H9 (cell line): Measurements from ENCODE around the gene WRAP73. TPM values are rescaled to one million over a fixed set of nuclear protein-coding genes. Genes with fewer than 3 reads are reported as not detected.

Experiments
- DNase-seq: peaks from one replicate; pipeline ENCODE4 v3.0.0-alpha.2; 2017
- H2AFZ ChIP-seq: one replicate; pipeline ENCODE4 v1.6.1; 2013; ENCODE audit warnings: mild to moderate bottlenecking, low read length, control low read depth, moderate library complexity
- H2AK5ac ChIP-seq: 2 replicates; pipeline ENCODE4 v1.6.1; 2013; ENCODE audit warnings: low read length, control low read depth, mixed read lengths; ENCODE audit not compliant: insufficient read length
- H2BK120ac ChIP-seq: one replicate; pipeline ENCODE4 v1.6.1; 2013; ENCODE audit warnings: low read depth, mild to moderate bottlenecking, low read length, control low read depth, inconsistent platforms; ENCODE audit not compliant: poor library complexity, severe bottlenecking
- H2BK12ac ChIP-seq: 2 replicates; pipeline ENCODE4 v1.6.1; 2013; ENCODE audit warnings: low read length, control low read depth, mixed read lengths, low read depth; ENCODE audit not compliant: insufficient read length
- H2BK15ac ChIP-seq: 2 replicates; pipeline ENCODE4 v1.6.1; 2013; ENCODE audit warnings: low read depth, low read length, control low read depth
- H2BK20ac ChIP-seq: one replicate; pipeline ENCODE4 v1.6.1; 2013; ENCODE audit warnings: low read depth, mild to moderate bottlenecking, low read length, control low read depth, inconsistent platforms; ENCODE audit not compliant: poor library complexity, severe bottlenecking
- H2BK5ac ChIP-seq: 2 replicates; pipeline ENCODE4 v1.6.1; 2013; ENCODE audit warnings: low read length, control low read depth, mixed read lengths; ENCODE audit not compliant: insufficient read length
- H3K14ac ChIP-seq: 2 replicates; pipeline ENCODE4 v1.6.1; 2013; ENCODE audit warnings: low read length, control low read depth; ENCODE audit not compliant: insufficient read depth
- H3K18ac ChIP-seq: 2 replicates; pipeline ENCODE4 v1.6.1; 2013; ENCODE audit warnings: low read depth, mild to moderate bottlenecking, mixed read lengths, low read length, control low read depth; ENCODE audit not compliant: insufficient read length
- H3K23ac ChIP-seq: 2 replicates; pipeline ENCODE4 v1.6.1; 2013; ENCODE audit warnings: low read length, control low read depth, mixed read lengths, low read depth; ENCODE audit not compliant: insufficient read length
- H3K23me2 ChIP-seq: 2 replicates; pipeline ENCODE4 v1.6.1; 2013; ENCODE audit warnings: low read depth, mild to moderate bottlenecking, mixed read lengths, low read length, control low read depth; ENCODE audit not compliant: insufficient read length, poor library complexity, severe bottlenecking
- H3K27ac ChIP-seq: 2 replicates; pipeline ENCODE4 v1.5.1; 2013; ENCODE audit warnings: low read length, control low read depth, mixed read lengths, low read depth; ENCODE audit not compliant: insufficient read length
- H3K27me3 ChIP-seq: 2 replicates; pipeline ENCODE4 v1.6.1; 2013; ENCODE audit warnings: low read length, control low read depth, inconsistent platforms; ENCODE audit not compliant: insufficient read depth
- H3K4ac ChIP-seq: 2 replicates; pipeline ENCODE4 v1.6.1; 2013; ENCODE audit warnings: low read depth, mild to moderate bottlenecking, control low read depth, inconsistent platforms, low read length, moderate library complexity
- H3K4me1 ChIP-seq: 2 replicates; pipeline ENCODE4 v1.6.1; 2013; ENCODE audit warnings: low read length, control low read depth, inconsistent platforms; ENCODE audit not compliant: insufficient read depth
- H3K4me2 ChIP-seq: 2 replicates; pipeline ENCODE4 v1.6.1; 2013; ENCODE audit warnings: low read length, control low read depth, mixed read lengths; ENCODE audit not compliant: insufficient read length, insufficient read depth
- H3K56ac ChIP-seq: 2 replicates; pipeline ENCODE4 v1.6.1; 2013; ENCODE audit warnings: low read depth, mild to moderate bottlenecking, mixed read lengths, low read length, control low read depth; ENCODE audit not compliant: insufficient read length
- H3K79me1 ChIP-seq: 2 replicates; pipeline ENCODE4 v1.6.1; 2013; ENCODE audit warnings: low read depth, mild to moderate bottlenecking, moderate library complexity, low read length, control low read depth, inconsistent platforms; ENCODE audit not compliant: insufficient read depth, poor library complexity, severe bottlenecking
- H3K79me2 ChIP-seq: 2 replicates; pipeline ENCODE4 v1.6.1; 2013; ENCODE audit warnings: low read length, control low read depth, inconsistent platforms; ENCODE audit not compliant: insufficient read depth
- H3K9ac ChIP-seq: 2 replicates; pipeline ENCODE4 v1.6.1; 2013; ENCODE audit warnings: low read length, control low read depth, mixed read lengths; ENCODE audit not compliant: insufficient read length; ENCODE audit errors: extremely low read depth
- H3K9me3 ChIP-seq: one replicate; pipeline ENCODE4 v1.6.1; 2013; ENCODE audit warnings: low read depth, low read length, inconsistent platforms; ENCODE audit not compliant: control insufficient read depth
- H3T11ph ChIP-seq: one replicate; pipeline ENCODE4 v1.6.1; 2013; ENCODE audit warnings: mild to moderate bottlenecking, low read length, control low read depth, inconsistent platforms
- H4K20me1 ChIP-seq: one replicate; pipeline ENCODE4 v1.6.1; 2013; ENCODE audit not compliant: control insufficient read depth, insufficient read length, insufficient read depth
- H4K5ac ChIP-seq: 2 replicates; pipeline ENCODE4 v1.6.1; 2013; ENCODE audit warnings: low read depth, mild to moderate bottlenecking, mixed read lengths, low read length, control low read depth; ENCODE audit not compliant: insufficient read length
- H4K8ac ChIP-seq: replicated peaks from 2 replicates; pipeline ENCODE4 v1.6.1; 2013; ENCODE audit warnings: low read length, control low read depth, mixed read lengths, low read depth; ENCODE audit not compliant: insufficient read length
- H4K91ac ChIP-seq: 2 replicates; pipeline ENCODE4 v1.6.1; 2013; ENCODE audit warnings: low read depth, mild to moderate bottlenecking, moderate library complexity, mixed read lengths, low read length, control low read depth; ENCODE audit not compliant: insufficient read length
- H3K27ac Mint-ChIP-seq, 3 experiments: 2 replicates in 2 of 3; 3 replicates in 1 of 3; pipeline ENCODE4 v1.8.0; 2020 to 2021; ENCODE audit warnings: mixed read lengths in 3 of 3, mild to moderate bottlenecking in 1 of 3, moderate library complexity in 1 of 3
- H3K27me3 Mint-ChIP-seq: 2 replicates; pipeline ENCODE4 v1.8.0; 2021; ENCODE audit warnings: low read depth, mild to moderate bottlenecking, moderate library complexity, mixed read lengths
- H3K36me3 Mint-ChIP-seq, 3 experiments: 2 replicates in 2 of 3; 3 replicates in 1 of 3; pipeline ENCODE4 v1.8.0; 2020 to 2021; ENCODE audit warnings: low read depth in 3 of 3, mixed read lengths in 3 of 3; ENCODE audit not compliant: insufficient read depth in 1 of 3
- H3K4me1 Mint-ChIP-seq, 2 experiments: 2 replicates each; pipeline ENCODE4 v1.8.0; 2020; ENCODE audit warnings: mixed read lengths in 2 of 2
- H3K4me3 Mint-ChIP-seq, 2 experiments: 2 replicates in 1 of 2; 3 replicates in 1 of 2; pipeline ENCODE4 v1.8.0; 2020 to 2021; ENCODE audit warnings: mild to moderate bottlenecking in 2 of 2, mixed read lengths in 2 of 2, moderate library complexity in 1 of 2
- H3K9me3 Mint-ChIP-seq, 2 experiments: 2 replicates in 1 of 2; 3 replicates in 1 of 2; pipeline ENCODE4 v1.8.0; 2020; ENCODE audit warnings: mild to moderate bottlenecking in 2 of 2, mixed read lengths in 2 of 2, moderate library complexity in 1 of 2
- CTCF ChIP-seq: fragments of 200-600 bp; sonication (generic); conservative IDR thresholded peaks from 3 replicates; pipeline ENCODE4 v1.8.0; 2021; ENCODE audit warnings: antibody characterized with exemption, mild to moderate bottlenecking
- WGBS: extraction: QIAGEN DNeasy Blood & Tissue Kit; methylation state at CpG from one replicate; pipeline ENCODE4 v1.1.7; 2013; ENCODE audit warnings: missing lambda C conversion rate, low lambda C conversion rate, mixed read lengths; ENCODE audit not compliant: insufficient read length; ENCODE audit errors: extremely low coverage; 5-methylcytosine and 5-hydroxymethylcytosine counted together
- total RNA-seq: library from RNA; stranded (reverse); gene quantifications from 2 replicates; pipeline ENCODE4 v1.2.1, GENCODE V29; 2021

Gene WRAP73
- total RNA-seq, 1 experiment from 2014 or later, result 28.4 TPM

- H2BK20ac ChIP-seq, result no peak overlapping the region
- H3K4me2 ChIP-seq, result no peak overlapping the region
- Mint-ChIP-seq H3K36me3 (no peaks in the 10 kb centered on the region; a peak in 2 of 7 replicates), H3K27ac (peak overlapping the region in 1 of 3 experiments; percentile 62; a peak in 2 of 7 replicates), H3K4me3 (no peak overlapping the region), H3K4me1 (peaks cover 13 to 18% of the 10 kb centered on the region in 2 experiments), H3K27me3 (no peaks in the 10 kb centered on the region), H3K9me3 (no peaks in the 10 kb centered on the region)
- no peak overlapping the region for H3K9ac ChIP-seq
- H3K56ac ChIP-seq, result no peak overlapping the region
- no peak overlapping the region for H3K4ac ChIP-seq
- no peak overlapping the region for H2AK5ac ChIP-seq
- H3K79me1 ChIP-seq, result no peaks in the 10 kb centered on the region
- no peak overlapping the region for H3T11ph ChIP-seq
- no peaks in the 10 kb centered on the region for H3K27me3 ChIP-seq
- H2AFZ ChIP-seq, result no peak overlapping the region
- no peak overlapping the region for H4K5ac ChIP-seq
- TF ChIP-seq CTCF, result no peak
- no peaks in the 10 kb centered on the region for H4K20me1 ChIP-seq
- no peaks in the 10 kb centered on the region for H3K23me2 ChIP-seq
- H2BK5ac ChIP-seq, result no peak overlapping the region
- DNase-seq, result no peak
- H3K18ac ChIP-seq, result no peak overlapping the region
- no peak overlapping the region for H4K8ac ChIP-seq
- no peak overlapping the region for H2BK120ac ChIP-seq
- H4K91ac ChIP-seq, result no peak overlapping the region
- no peak overlapping the region for H2BK12ac ChIP-seq
- H3K23ac ChIP-seq, result no peak overlapping the region
- H3K4me1 ChIP-seq, result peaks cover 3% of the 10 kb centered on the region; the same call in 1 of the 2 replicates
- no peaks in the 10 kb centered on the region for H3K79me2 ChIP-seq
- no peaks in the 10 kb centered on the region for H3K9me3 ChIP-seq
- no peak overlapping the region for H2BK15ac ChIP-seq
- WGBS, result no CpG with 5 or more reads among the region's 10 CpGs
- H3K27ac ChIP-seq, result no peak overlapping the region
- H3K14ac ChIP-seq, result no peak overlapping the region
Measured at GRCh38 chr1:3600354-3600753, 49.5 kb downstream of the WRAP73 start.
